ENCODE data around the gene LRRC7.
"Not testable (repeated sequence)": the region's sequence is repeated elsewhere in the genome, so short reads cannot be mapped to it uniquely, and the experiment has no call there.

LRRC7 gene

GRCh38 chr1:69920426-69920825 is 352.7 kb downstream of the LRRC7 start:
- Histone ChIP-seq H3K4ac (ENCODE audit: low read length) (no peak overlapping the region), H3K14ac (ENCODE audit: low read length) (no peak overlapping the region), H2BK15ac (ENCODE audit: low read length) (no peak overlapping the region), H3K27ac (replicated peaks; ENCODE audit: low read length) (no peak overlapping the region), H2BK5ac (ENCODE audit: low read length) (no peak overlapping the region), H3K18ac (ENCODE audit: low read length) (no peak overlapping the region), H2AK5ac (ENCODE audit: low read depth, low read length) (no peak overlapping the region), H2BK120ac (ENCODE audit: low read depth, low read length) (no peak overlapping the region), H4K8ac (ENCODE audit: low read depth, low read length) (no peak overlapping the region), H3K4me1 (ENCODE audit: control insufficient read depth in 2 of 2, insufficient read depth in 1 of 2, low read depth in 1 of 2, low read length in 2 of 2) (no peaks in the 10 kb centered on the region), H3K36me3 (replicated peaks in 1 of 2; ENCODE audit: control insufficient read depth in 2 of 2, insufficient read depth in 2 of 2, low read length in 2 of 2) (no peaks in the 10 kb centered on the region), H3K9me3 (replicated peaks in 1 of 2; ENCODE audit: control insufficient read depth in 2 of 2, insufficient read depth in 1 of 2, low read depth in 1 of 2, low read length in 2 of 2) (no peaks in the 10 kb centered on the region), H3K4me2 (ENCODE audit: insufficient read depth, low read length, poor library complexity, severe bottlenecking) (no peak overlapping the region), H3K4me3 (ENCODE audit: low read length in 2 of 2) (no peak overlapping the region), H4K91ac (ENCODE audit: low read depth, low read length, poor library complexity) (no peak overlapping the region), H2BK12ac (ENCODE audit: low read length) (no peak overlapping the region), H3K9ac (ENCODE audit: low read depth, low read length, poor library complexity) (no peak overlapping the region), H3K79me1 (ENCODE audit: low read depth, low read length) (no peaks in the 10 kb centered on the region), H3K27me3 (ENCODE audit: control insufficient read depth in 3 of 3, insufficient read depth in 3 of 3, low read depth in 1 of 3, low read length in 3 of 3) (no peaks in the 10 kb centered on the region), H3K23ac (ENCODE audit: low read depth, low read length, poor library complexity) (no peak overlapping the region), H2AFZ (ENCODE audit: low read length) (no peak overlapping the region)
- WGBS, 2 donors (ENCODE audit: extremely low coverage in 2 of 2, insufficient read length in 2 of 2, insufficient replicate concordance in 1 of 2) = no CpG with 5 or more reads among the region's 1 CpG
- DNase-seq (ENCODE audit: low spot score) = no peak

GRCh38 chr1:69921486-69921885 is 353.8 kb downstream of the LRRC7 start:
- H3K23ac ChIP-seq (ENCODE audit: low read depth, low read length, poor library complexity) = no peak overlapping the region
- no peak overlapping the region for H2BK5ac ChIP-seq (ENCODE audit: low read length)
- H3K18ac ChIP-seq (ENCODE audit: low read length) = no peak overlapping the region
- H3K9me3 ChIP-seq (replicated peaks in 1 of 2; ENCODE audit: control insufficient read depth in 2 of 2, insufficient read depth in 1 of 2, low read depth in 1 of 2, low read length in 2 of 2) = no peaks in the 10 kb centered on the region
- no peak overlapping the region for H2BK120ac ChIP-seq (ENCODE audit: low read depth, low read length)
- no peaks in the 10 kb centered on the region for H3K27me3 ChIP-seq (ENCODE audit: control insufficient read depth in 3 of 3, insufficient read depth in 3 of 3, low read depth in 1 of 3, low read length in 3 of 3)
- no peaks in the 10 kb centered on the region for H3K79me1 ChIP-seq (ENCODE audit: low read depth, low read length)
- no peak overlapping the region for H4K91ac ChIP-seq (ENCODE audit: low read depth, low read length, poor library complexity)
- no peak overlapping the region for H3K4me2 ChIP-seq (ENCODE audit: insufficient read depth, low read length, poor library complexity, severe bottlenecking)
- no peak for DNase-seq (ENCODE audit: low spot score)
- H3K14ac ChIP-seq (ENCODE audit: low read length) = no peak overlapping the region
- no peak overlapping the region for H4K8ac ChIP-seq (ENCODE audit: low read depth, low read length)
- H3K4me1 ChIP-seq (ENCODE audit: control insufficient read depth in 2 of 2, insufficient read depth in 1 of 2, low read depth in 1 of 2, low read length in 2 of 2) = no peaks in the 10 kb centered on the region
- H2BK12ac ChIP-seq (ENCODE audit: low read length) = no peak overlapping the region
- no peak overlapping the region for H2AFZ ChIP-seq (ENCODE audit: low read length)
- H3K27ac ChIP-seq (replicated peaks; ENCODE audit: low read length) = no peak overlapping the region
- no peak overlapping the region for H3K9ac ChIP-seq (ENCODE audit: low read depth, low read length, poor library complexity)
- H3K36me3 ChIP-seq (replicated peaks in 1 of 2; ENCODE audit: control insufficient read depth in 2 of 2, insufficient read depth in 2 of 2, low read length in 2 of 2) = no peaks in the 10 kb centered on the region
- H3K4me3 ChIP-seq (ENCODE audit: low read length in 2 of 2) = no peak overlapping the region
- no peak overlapping the region for H2BK15ac ChIP-seq (ENCODE audit: low read length)
- no peak overlapping the region for H2AK5ac ChIP-seq (ENCODE audit: low read depth, low read length)
- H3K4ac ChIP-seq (ENCODE audit: low read length) = no peak overlapping the region

GRCh38 chr1:69928234-69928633 is 360.5 kb downstream of the LRRC7 start:
- H3K4ac ChIP-seq (ENCODE audit: low read length); H3K14ac ChIP-seq (ENCODE audit: low read length); H2BK120ac ChIP-seq (ENCODE audit: low read depth, low read length); H3K27me3 ChIP-seq (ENCODE audit: control insufficient read depth in 3 of 3, insufficient read depth in 3 of 3, low read depth in 1 of 3, low read length in 3 of 3); H2AK5ac ChIP-seq (ENCODE audit: low read depth, low read length); H3K18ac ChIP-seq (ENCODE audit: low read length); H2BK12ac ChIP-seq (ENCODE audit: low read length); H2BK5ac ChIP-seq (ENCODE audit: low read length); H3K4me2 ChIP-seq (ENCODE audit: insufficient read depth, low read length, poor library complexity, severe bottlenecking); H4K8ac ChIP-seq (ENCODE audit: low read depth, low read length); H4K91ac ChIP-seq (ENCODE audit: low read depth, low read length, poor library complexity); H3K23ac ChIP-seq (ENCODE audit: low read depth, low read length, poor library complexity); H3K4me3 ChIP-seq (ENCODE audit: low read length in 2 of 2); H2AFZ ChIP-seq (ENCODE audit: low read length); H3K79me1 ChIP-seq (ENCODE audit: low read depth, low read length); H3K27ac ChIP-seq (replicated peaks; ENCODE audit: low read length); H2BK15ac ChIP-seq (ENCODE audit: low read length); H3K36me3 ChIP-seq (replicated peaks in 1 of 2; ENCODE audit: control insufficient read depth in 2 of 2, insufficient read depth in 2 of 2, low read length in 2 of 2); H3K4me1 ChIP-seq (ENCODE audit: control insufficient read depth in 2 of 2, insufficient read depth in 1 of 2, low read depth in 1 of 2, low read length in 2 of 2); H3K9me3 ChIP-seq (replicated peaks in 1 of 2; ENCODE audit: control insufficient read depth in 2 of 2, insufficient read depth in 1 of 2, low read depth in 1 of 2, low read length in 2 of 2); DNase-seq (ENCODE audit: low spot score); H3K9ac ChIP-seq (ENCODE audit: low read depth, low read length, poor library complexity): not testable (repeated sequence)
- WGBS, 2 donors (ENCODE audit: extremely low coverage in 2 of 2, insufficient read length in 2 of 2, insufficient replicate concordance in 1 of 2) = no CpG with 5 or more reads among the region's 14 CpGs

GRCh38 chr1:69929308-69930057 is 361.8 kb downstream of the LRRC7 start:
- H3K14ac ChIP-seq (ENCODE audit: low read length) = no peak overlapping the region
- no peak for DNase-seq (ENCODE audit: low spot score)
- H2BK5ac ChIP-seq (ENCODE audit: low read length) = no peak overlapping the region
- no peak overlapping the region for H3K4ac ChIP-seq (ENCODE audit: low read length)
- H4K8ac ChIP-seq (ENCODE audit: low read depth, low read length) = no peak overlapping the region
- H2AFZ ChIP-seq (ENCODE audit: low read length) = no peak overlapping the region
- no peak overlapping the region for H4K91ac ChIP-seq (ENCODE audit: low read depth, low read length, poor library complexity)
- H3K4me1 ChIP-seq (ENCODE audit: control insufficient read depth in 2 of 2, insufficient read depth in 1 of 2, low read depth in 1 of 2, low read length in 2 of 2) = no peaks in the 10 kb centered on the region
- no peak overlapping the region for H2BK15ac ChIP-seq (ENCODE audit: low read length)
- H3K79me1 ChIP-seq (ENCODE audit: low read depth, low read length) = no peaks in the 10 kb centered on the region
- no peaks in the 10 kb centered on the region for H3K36me3 ChIP-seq (replicated peaks in 1 of 2; ENCODE audit: control insufficient read depth in 2 of 2, insufficient read depth in 2 of 2, low read length in 2 of 2)
- no peak overlapping the region for H3K23ac ChIP-seq (ENCODE audit: low read depth, low read length, poor library complexity)
- no peak overlapping the region for H2AK5ac ChIP-seq (ENCODE audit: low read depth, low read length)
- H3K4me3 ChIP-seq (ENCODE audit: low read length in 2 of 2) = no peak overlapping the region
- H2BK12ac ChIP-seq (ENCODE audit: low read length) = no peak overlapping the region
- H3K27ac ChIP-seq (replicated peaks; ENCODE audit: low read length) = no peak overlapping the region
- H3K18ac ChIP-seq (ENCODE audit: low read length) = no peak overlapping the region
- WGBS, 2 donors (ENCODE audit: extremely low coverage in 2 of 2, insufficient read length in 2 of 2, insufficient replicate concordance in 1 of 2) = no CpG with 5 or more reads among the region's 2 CpGs
- no peaks in the 10 kb centered on the region for H3K27me3 ChIP-seq (ENCODE audit: control insufficient read depth in 3 of 3, insufficient read depth in 3 of 3, low read depth in 1 of 3, low read length in 3 of 3)
- H2BK120ac ChIP-seq (ENCODE audit: low read depth, low read length) = no peak overlapping the region
- H3K9ac ChIP-seq (ENCODE audit: low read depth, low read length, poor library complexity) = no peak overlapping the region
- no peak overlapping the region for H3K4me2 ChIP-seq (ENCODE audit: insufficient read depth, low read length, poor library complexity, severe bottlenecking)
- H3K9me3 ChIP-seq (replicated peaks in 1 of 2; ENCODE audit: control insufficient read depth in 2 of 2, insufficient read depth in 1 of 2, low read depth in 1 of 2, low read length in 2 of 2) = no peaks in the 10 kb centered on the region

Data from neuronal stem cell (in vitro differentiated cells).